CD14-positive monocyte (primary cell): Measurements from ENCODE around the gene DMXL1. TPM values are rescaled to one million over a fixed set of nuclear protein-coding genes. Genes with fewer than 3 reads are reported as not detected.
A peak's percentile ranks its signal among the peaks of the same experiment; 100 is the strongest.

ENCODE experiments used
- DNase-seq, 3 donors: peaks; one replicate each; pipeline ENCODE4 v3.0.0-alpha.2; 2011 to 2022
- H2AFZ ChIP-seq: 2 replicates; pipeline ENCODE4 v1.6.0; 2012; ENCODE audit warnings: mild to moderate bottlenecking, low read depth, low read length, inconsistent platforms; ENCODE audit not compliant: insufficient read depth, poor library complexity, severe bottlenecking
- H3K27ac ChIP-seq, 2 donors: 1 replicate in 1 of 2; 2 replicates in 1 of 2; pipeline ENCODE4 v1.5.1; 2012 to 2013; ENCODE audit warnings: low read length in 2 of 2, control low read depth in 1 of 2, inconsistent platforms in 1 of 2, low read depth in 1 of 2, mild to moderate bottlenecking in 1 of 2
- H3K27me3 ChIP-seq, 2 donors: one replicate each; pipeline versions ENCODE4 v1.6.0 to v1.6.1; 2011 to 2013; ENCODE audit warnings: low read length in 2 of 2; ENCODE audit not compliant: control insufficient read depth in 2 of 2, insufficient read depth in 2 of 2
- H3K36me3 ChIP-seq, 2 donors: replicated peaks in 1 of 2; 1 replicate in 1 of 2; 2 replicates in 1 of 2; pipeline versions ENCODE4 v1.5.1 to v1.6.1; 2012 to 2013; ENCODE audit warnings: low read length in 2 of 2, control low read depth in 1 of 2, inconsistent platforms in 1 of 2, mild to moderate bottlenecking in 1 of 2; ENCODE audit not compliant: insufficient read depth in 2 of 2, control insufficient read depth in 1 of 2
- H3K4me1 ChIP-seq, 2 donors: 1 replicate in 1 of 2; 2 replicates in 1 of 2; pipeline versions ENCODE4 v1.5.1 to v1.6.1; 2012 to 2013; ENCODE audit warnings: low read length in 2 of 2, control low read depth in 1 of 2, inconsistent platforms in 1 of 2, mild to moderate bottlenecking in 1 of 2, moderate library complexity in 1 of 2; ENCODE audit not compliant: insufficient read depth in 2 of 2, control insufficient read depth in 1 of 2
- H3K4me2 ChIP-seq: replicated peaks from 2 replicates; pipeline ENCODE3; 2012; ENCODE audit warnings: low read length, moderate library complexity, mild to moderate bottlenecking; ENCODE audit not compliant: poor library complexity, severe bottlenecking; ENCODE audit errors: extremely low read depth
- H3K4me3 ChIP-seq, 3 experiments: fragments of 200-600 bp in 1 of 3; sonication (generic) in 1 of 3; replicated peaks in 1 of 3; 1 replicate in 2 of 3; 2 replicates in 1 of 3; pipeline ENCODE4 v1.5.1; 2011 to 2013; ENCODE audit warnings: low read length in 3 of 3, mild to moderate bottlenecking in 3 of 3, control low read depth in 2 of 3, low read depth in 2 of 3, inconsistent platforms in 1 of 3, moderate library complexity in 1 of 3
- H3K79me2 ChIP-seq: 2 replicates; pipeline ENCODE4 v1.6.0; 2012; ENCODE audit warnings: mild to moderate bottlenecking, control low read depth, inconsistent platforms, low read length, moderate library complexity; ENCODE audit not compliant: insufficient read depth
- H3K9ac ChIP-seq: 2 replicates; pipeline ENCODE4 v1.6.0; 2017; ENCODE audit warnings: low read length, mild to moderate bottlenecking; ENCODE audit not compliant: insufficient read depth, poor library complexity, severe bottlenecking
- H3K9me3 ChIP-seq, 2 donors: replicated peaks in 1 of 2; 1 replicate in 1 of 2; 2 replicates in 1 of 2; pipeline versions ENCODE4 v1.5.1 to v1.6.1; 2012 to 2013; ENCODE audit warnings: low read length in 2 of 2, control low read depth in 1 of 2; ENCODE audit not compliant: control insufficient read depth in 1 of 2, insufficient read depth in 1 of 2
- H4K20me1 ChIP-seq: 2 replicates; pipeline ENCODE4 v1.6.0; 2012; ENCODE audit warnings: mild to moderate bottlenecking, low read length, control low read depth, moderate library complexity; ENCODE audit not compliant: insufficient read depth
- H3K27ac Mint-ChIP-seq, 7 donors: one replicate each; pipeline ENCODE4 v1.8.0; 2020; ENCODE audit warnings: mild to moderate bottlenecking in 7 of 7, mixed read lengths in 7 of 7, moderate library complexity in 6 of 7, inconsistent platforms in 2 of 7
- H3K27me3 Mint-ChIP-seq, 3 donors: one replicate each; pipeline ENCODE4 v1.8.0; 2021 to 2022; ENCODE audit warnings: low read depth in 3 of 3, mild to moderate bottlenecking in 3 of 3, mixed read lengths in 3 of 3, moderate library complexity in 3 of 3, inconsistent platforms in 1 of 3
- H3K36me3 Mint-ChIP-seq, 2 donors: one replicate each; pipeline ENCODE4 v1.8.0; 2020; ENCODE audit warnings: mixed read lengths in 2 of 2, inconsistent platforms in 1 of 2, mild to moderate bottlenecking in 1 of 2
- H3K4me1 Mint-ChIP-seq: one replicate; pipeline ENCODE4 v1.8.0; 2020; ENCODE audit warnings: mild to moderate bottlenecking, mixed read lengths
- H3K4me3 Mint-ChIP-seq, 2 donors: one replicate each; pipeline ENCODE4 v1.8.0; 2020; ENCODE audit warnings: mild to moderate bottlenecking in 2 of 2, mixed read lengths in 2 of 2, moderate library complexity in 1 of 2
- H3K9me3 Mint-ChIP-seq, 7 donors: one replicate each; pipeline ENCODE4 v1.8.0; 2020 to 2022; ENCODE audit warnings: mixed read lengths in 7 of 7, mild to moderate bottlenecking in 6 of 7, moderate library complexity in 6 of 7, inconsistent platforms in 2 of 7
- CTCF ChIP-seq: fragments of 200-600 bp; IDR thresholded peaks from one replicate; pipeline ENCODE4 v1.8.0; 2022; ENCODE audit warnings: antibody characterized with exemption, mild to moderate bottlenecking
- WGBS: methylation state at CpG from one replicate; pipeline ENCODE4 v1.1.5; 2013; ENCODE audit warnings: missing lambda C conversion rate; ENCODE audit not compliant: insufficient coverage; 5-methylcytosine and 5-hydroxymethylcytosine counted together
- intact Hi-C, 2 donors: fragments of 100-400 bp; cut with micrococcal nuclease; formaldehyde crosslinking; loops; one replicate each; pipeline versions ENCODE4 v1.15.0 to v1.15.1; 2023
- polyA plus RNA-seq, 3 donors: library from polyadenylated mRNA; depleted of rRNA in 1 of 3; unstranded in 2 of 3; stranded (reverse) in 1 of 3; fragments of 300-500 nt in 2 of 3; fragments of >200 nt in 1 of 3; fragmentation: Illumina TruSeq in 2 of 3; gene quantifications; 1 replicate in 2 of 3; 2 replicates in 1 of 3; pipeline ENCODE4 v1.2.3, GENCODE V29; 2012 to 2021

DMXL1 gene
- polyA plus RNA-seq, 3 donors, result 15.5 to 20.5 (median 19.5) TPM

- H3K27me3 Mint-ChIP-seq, result peaks cover 0 to 2% (median 1%) of the 10 kb centered on the region in 3 donors
- H3K9me3 ChIP-seq, result no peaks in the 10 kb centered on the region
- no peaks in the 10 kb centered on the region for H3K36me3 ChIP-seq
- no peak for DNase-seq
- H3K4me1 ChIP-seq, result peaks cover 42 to 88% of the 10 kb centered on the region in 2 donors
- H3K9ac ChIP-seq, result no peak overlapping the region
- H3K27ac ChIP-seq, result peak overlapping the region in 1 of 2 donors; percentile 74
- no peak overlapping the region for H3K4me3 Mint-ChIP-seq
- H3K4me1 Mint-ChIP-seq, result peaks cover 80% of the 10 kb centered on the region
- peak overlapping the region; percentile 2 for H3K4me2 ChIP-seq
- H3K9me3 Mint-ChIP-seq, result peaks cover 0 to 4% (median 0%) of the 10 kb centered on the region in 7 donors
- no peak for TF ChIP-seq CTCF
- H3K27me3 ChIP-seq, result no peaks in the 10 kb centered on the region
- intact Hi-C loops, result no loop called here
- peaks cover 73% of the 10 kb centered on the region for H4K20me1 ChIP-seq
- peak overlapping the region in 5 of 7 donors; percentile 42 to 89 (median 52) for H3K27ac Mint-ChIP-seq
- WGBS, result no CpG with 5 or more reads among the region's 3 CpGs
- peaks cover 4 to 5% of the 10 kb centered on the region in 2 donors for H3K36me3 Mint-ChIP-seq
- no peak overlapping the region for H3K4me3 ChIP-seq
- H2AFZ ChIP-seq, result no peak overlapping the region
- H3K79me2 ChIP-seq, result peaks cover 98% of the 10 kb centered on the region
These were observed 218.7 kb downstream of the DMXL1 start for GRCh38 chr5:119289438-119290044.

- Histone ChIP-seq H3K4me1 (peaks cover 42 to 83% of the 10 kb centered on the region in 2 donors), H3K27ac (peak overlapping the region in 1 of 2 donors; percentile 74), H3K79me2 (peaks cover 93% of the 10 kb centered on the region), H3K36me3 (no peaks in the 10 kb centered on the region), H3K27me3 (no peaks in the 10 kb centered on the region), H3K9me3 (no peaks in the 10 kb centered on the region), H3K9ac (no peak overlapping the region), H3K4me2 (peak overlapping the region; percentile 2), H2AFZ (peak overlapping the region; percentile 35), H3K4me3 (no peak overlapping the region), H4K20me1 (peaks cover 67% of the 10 kb centered on the region)
- H3K36me3 Mint-ChIP-seq, result peaks cover 4 to 5% of the 10 kb centered on the region in 2 donors
- WGBS, result 0% methylated on average over 1 of the region's 3 CpGs
- no peak for TF ChIP-seq CTCF
- peaks cover 0 to 4% (median 0%) of the 10 kb centered on the region in 7 donors for H3K9me3 Mint-ChIP-seq
- peaks cover 74% of the 10 kb centered on the region for H3K4me1 Mint-ChIP-seq
- peak; percentile 68 to 90 (median 87) for DNase-seq
- H3K27me3 Mint-ChIP-seq, result peaks cover 0 to 2% (median 1%) of the 10 kb centered on the region in 3 donors
- H3K27ac Mint-ChIP-seq, result peak overlapping the region; percentile 43 to 89 (median 66)
- H3K4me3 Mint-ChIP-seq, result peak overlapping the region in 1 of 2 donors; percentile 7
- intact Hi-C loops, result no loop called here
These were observed 219.3 kb downstream of the DMXL1 start for GRCh38 chr5:119290161-119290569.
